HG03159 (cell line): Measurements from ENCODE around the gene USP44.

Experiments used
- ATAC-seq: cut with Tn5 transposase; IDR thresholded peaks from one replicate; pipeline ENCODE4 v1.9.1; 2021; ENCODE audit warnings: mild to moderate bottlenecking, moderate library complexity; ENCODE audit not compliant: unreplicated experiment

The USP44 gene

GRCh38 chr12:95548539-95549391, 2.5 kb downstream of the USP44 start:
- ATAC-seq, result no peak

- ATAC-seq, result no peak
Observed at GRCh38 chr12:95548056-95548538, 3.2 kb downstream of the USP44 start.

GRCh38 chr12:95547522-95548055, 3.7 kb downstream of the USP44 start:
- ATAC-seq, result no peak

- ATAC-seq, result no peak
Observed at GRCh38 chr12:95546491-95546813, 4.8 kb downstream of the USP44 start.

- no peak for ATAC-seq
Observed at GRCh38 chr12:95545731-95546490, 5.4 kb downstream of the USP44 start.

GRCh38 chr12:95545303-95545702, 6.0 kb downstream of the USP44 start:
- no peak for ATAC-seq

GRCh38 chr12:95544756-95545155, 6.5 kb downstream of the USP44 start:
- ATAC-seq, result no peak

GRCh38 chr12:95543305-95543704, 8.0 kb downstream of the USP44 start:
- ATAC-seq, result no peak

GRCh38 chr12:95541436-95541835, 9.8 kb downstream of the USP44 start:
- ATAC-seq, result no peak

- no peak for ATAC-seq
Observed at GRCh38 chr12:95538656-95539055, 12.6 kb downstream of the USP44 start.

- no peak for ATAC-seq
Observed at GRCh38 chr12:95538006-95538405, 13.3 kb downstream of the USP44 start.

- ATAC-seq, result no peak
Observed at GRCh38 chr12:95533985-95534384, 17.3 kb downstream of the USP44 start.

- no peak for ATAC-seq
Observed at GRCh38 chr12:95532851-95533250, 18.4 kb downstream of the USP44 start.

- no peak for ATAC-seq
Observed at GRCh38 chr12:95529693-95530225, 21.5 kb downstream of the USP44 start.

- ATAC-seq, result no peak
Observed at GRCh38 chr12:95528431-95528830, 22.8 kb downstream of the USP44 start.

- ATAC-seq, result no peak
Observed at GRCh38 chr12:95522692-95523091, 28.6 kb downstream of the USP44 start.

- ATAC-seq, result no peak
Observed at GRCh38 chr12:95520816-95521215, 30.5 kb downstream of the USP44 start.

- ATAC-seq, result no peak
Observed at GRCh38 chr12:95518944-95519343, 32.3 kb downstream of the USP44 start.

GRCh38 chr12:95517246-95517645, 34.0 kb downstream of the USP44 start:
- ATAC-seq, result no peak

GRCh38 chr12:95516757-95517156, 34.5 kb downstream of the USP44 start:
- ATAC-seq, result no peak

- ATAC-seq, result no peak
Observed at GRCh38 chr12:95515197-95515596, 36.1 kb downstream of the USP44 start.

- no peak for ATAC-seq
Observed at GRCh38 chr12:95513599-95513998, 37.7 kb downstream of the USP44 start.
